Right cardiac atrium (tissue), 5 donors: ENCODE results near the gene CBX2. TPM values are rescaled to one million over a fixed set of nuclear protein-coding genes. Genes with fewer than 3 reads are reported as not detected.

Experiments used
- ATAC-seq, 2 donors: fragments of 200-7000 bp; cut with Tn5 transposase; one replicate each; pipeline versions ENCODE4 v1.8.0 to v1.9.1; 2020; ENCODE audit warnings: moderate library complexity in 2 of 2, mild to moderate bottlenecking in 1 of 2
- DNase-seq, 3 donors: peaks; one replicate each; pipeline ENCODE4 v3.0.0-alpha.2; 2020
- H3K27ac ChIP-seq: one replicate; pipeline ENCODE4 v1.5.1; 2013; ENCODE audit warnings: mild to moderate bottlenecking, low read length, control low read depth, moderate library complexity
- H3K27me3 ChIP-seq: one replicate; pipeline ENCODE4 v1.6.1; 2013; ENCODE audit not compliant: control insufficient read depth, insufficient read depth
- H3K4me1 ChIP-seq: one replicate; pipeline ENCODE4 v1.6.1; 2013; ENCODE audit warnings: low read length; ENCODE audit not compliant: control insufficient read depth, insufficient read depth
- H3K4me3 ChIP-seq: one replicate; pipeline ENCODE4 v1.5.1; 2013; ENCODE audit warnings: low read length, control low read depth
- H3K9me3 ChIP-seq: one replicate; pipeline ENCODE4 v1.6.1; 2013; ENCODE audit warnings: low read length; ENCODE audit not compliant: control insufficient read depth
- WGBS: extraction: QIAGEN DNeasy Blood & Tissue Kit; methylation state at CpG from one replicate; pipeline ENCODE4 v1.1.7; 2013; 5-methylcytosine and 5-hydroxymethylcytosine counted together
- intact Hi-C, 4 donors: fragments of 100-400 bp; cut with DNase I; formaldehyde crosslinking; loops; one replicate each; pipeline versions ENCODE4 v1.11.0 to v1.14.0; 2022 to 2023
- polyA plus RNA-seq: library from polyadenylated mRNA; stranded (reverse); fragments of 200-250 nt; gene quantifications from one replicate; pipeline ENCODE4 v1.2.3, GENCODE V29; 2013
- total RNA-seq, 4 donors: library from RNA; stranded (reverse); fragmentation: NEBNext Ultra II Directional; extraction: Animal tissue kit (Norgen Biotek cat#: 25700); gene quantifications; one replicate each; pipeline ENCODE4 v1.2.1, GENCODE V29; 2021
- donor health status: healthy with polysubstance abuse.
- donor health status: DM: no; HTN: yes; CAD: no.
- donor health status: DM: no; HTN: no; CAD: no.
- donor health status: DM: no; HTN: yes; CAD: no; lungs with severe emphysema.
- donor health status: DM: yes; HTN: yes; CAD: no.

Gene CBX2
- total and polyA plus RNA-seq, 5 donors: 1.5 to 3.5 (median 2.4) TPM

- ATAC-seq: no peak
- no peak overlapping the region for H3K4me3 ChIP-seq
- no peaks in the 10 kb centered on the region for H3K9me3 ChIP-seq
- WGBS: 86% methylated on average over 61 of the region's 61 CpGs
- peaks cover 11% of the 10 kb centered on the region for H3K4me1 ChIP-seq
- peak in 2 of 3 donors; percentile 63 to 78 for DNase-seq
- no peaks in the 10 kb centered on the region for H3K27me3 ChIP-seq
- H3K27ac ChIP-seq: no peak overlapping the region
- intact Hi-C loops: no loop called here
Measured at GRCh38 chr17:79834565-79835469, 56.9 kb downstream of the CBX2 start.

GRCh38 chr17:79835470-79835899, 57.5 kb downstream of the CBX2 start:
- Histone ChIP-seq H3K4me1 (peaks cover 12% of the 10 kb centered on the region), H3K9me3 (no peaks in the 10 kb centered on the region), H3K27me3 (no peaks in the 10 kb centered on the region), H3K4me3 (no peak overlapping the region), H3K27ac (no peak overlapping the region)
- 81% methylated on average over 13 of the region's 13 CpGs for WGBS
- DNase-seq (no peak), ATAC-seq (no peak)
- intact Hi-C loops: no loop called here

GRCh38 chr17:79835953-79836509, 58.1 kb downstream of the CBX2 start:
- 84% methylated on average over 24 of the region's 24 CpGs for WGBS
- H3K27me3 ChIP-seq: no peaks in the 10 kb centered on the region
- H3K4me1 ChIP-seq: peaks cover 12% of the 10 kb centered on the region
- peak in 2 of 3 donors; percentile 22 to 67 for DNase-seq
- ATAC-seq: no peak
- intact Hi-C loops: no loop called here
- no peak overlapping the region for H3K27ac ChIP-seq
- H3K4me3 ChIP-seq: no peak overlapping the region
- no peaks in the 10 kb centered on the region for H3K9me3 ChIP-seq

- 48% methylated on average over 18 of the region's 18 CpGs for WGBS
- intact Hi-C loops: no loop called here
- Histone ChIP-seq H3K4me1 (peaks cover 10% of the 10 kb centered on the region), H3K27ac (no peak overlapping the region), H3K9me3 (no peaks in the 10 kb centered on the region), H3K27me3 (no peaks in the 10 kb centered on the region), H3K4me3 (peak overlapping the region; percentile 90)
- DNase-seq (peak; percentile 38 to 69 (median 56)), ATAC-seq (no peak)
Measured at GRCh38 chr17:79836510-79836971, 58.6 kb downstream of the CBX2 start.

- peak; percentile 80 to 89 (median 88) for DNase-seq
- peak overlapping the region; percentile 90 for H3K4me3 ChIP-seq
- ATAC-seq: peak; percentile 20 to 30
- H3K9me3 ChIP-seq: no peaks in the 10 kb centered on the region
- H3K27me3 ChIP-seq: no peaks in the 10 kb centered on the region
- WGBS: 23% methylated on average over 41 of the region's 41 CpGs
- peaks cover 10% of the 10 kb centered on the region for H3K4me1 ChIP-seq
- H3K27ac ChIP-seq: peak overlapping the region; percentile 25
- intact Hi-C loops: no loop called here
Measured at GRCh38 chr17:79836972-79837887, 59.3 kb downstream of the CBX2 start.

Other genes with a start within 250 kb of the CBX2 start
- not detected for gene RBFOX3, start 167.1 kb upstream of the CBX2 start, total RNA-seq
- gene RBFOX3, start 167.1 kb upstream of the CBX2 start, polyA plus RNA-seq: 0.05 TPM
- not detected for gene ENPP7, start 47.2 kb upstream of the CBX2 start, total RNA-seq
- not detected for gene ENPP7, start 47.2 kb upstream of the CBX2 start, polyA plus RNA-seq
- gene CBX8, start 18.9 kb downstream of the CBX2 start, total RNA-seq: 1 to 10 TPM; 2.4 to 7.3 (median 5.5) TPM
- gene CBX8, start 18.9 kb downstream of the CBX2 start, polyA plus RNA-seq: 3.8 TPM
- gene CBX4, start 61.3 kb downstream of the CBX2 start, total RNA-seq: 10 to 100 TPM; 26.9 to 32.6 (median 30.3) TPM
- gene CBX4, start 61.3 kb downstream of the CBX2 start, polyA plus RNA-seq: 19.8 TPM